HepG2 (cell line): ENCODE measurements around the gene POU2F1.

Experiments used
- BORCS8-MEF2B ChIP-seq: sonication (generic); formaldehyde crosslinking; IDR thresholded peaks from 2 replicates; pipeline ENCODE4 v1.8.0; 2022; ENCODE audit warnings: mild to moderate bottlenecking, missing genetic modification reagents
- HDAC6 ChIP-seq: fragments of 200-600 bp; sonication (generic); IDR thresholded peaks from 2 replicates; pipeline ENCODE4 v1.7.0; 2017; ENCODE audit warnings: mild to moderate bottlenecking, antibody characterized with exemption, low read length, low read depth
- MYC ChIP-seq: sonication (generic); formaldehyde crosslinking; IDR thresholded peaks from 2 replicates; pipeline ENCODE4 v1.9.0; 2021; ENCODE audit warnings: missing genetic modification reagents, borderline replicate concordance
- POLR2G ChIP-seq: fragments of 200-400 bp; formaldehyde crosslinking; IDR thresholded peaks from 2 replicates; pipeline ENCODE4 v1.6.1; 2018; ENCODE audit warnings: mild to moderate bottlenecking, low read depth, low read length, moderate library complexity
- RAD21 ChIP-seq: fragments of 450-650 bp; formaldehyde crosslinking; IDR thresholded peaks from 2 replicates; pipeline ENCODE4 v1.5.0; 2020; ENCODE audit warnings: mild to moderate bottlenecking
- ZBTB7A ChIP-seq: sonication (generic); formaldehyde crosslinking; IDR thresholded peaks from 2 replicates; pipeline ENCODE4 v1.8.0; 2022; ENCODE audit warnings: mild to moderate bottlenecking, missing genetic modification reagents
- ZNF121 ChIP-seq: sonication (generic); formaldehyde crosslinking; IDR thresholded peaks from 2 replicates; pipeline ENCODE4 v1.5.0; 2020; ENCODE audit warnings: mild to moderate bottlenecking, missing genetic modification reagents
- ZNF605 ChIP-seq: sonication (generic); formaldehyde crosslinking; IDR thresholded peaks from 2 replicates; pipeline ENCODE4 v1.8.0; 2022; ENCODE audit warnings: mild to moderate bottlenecking, missing genetic modification reagents
- TF ChIP-seq, protein P1 (sequence below): sonication (generic); formaldehyde crosslinking; IDR thresholded peaks from 2 replicates; pipeline ENCODE4 v1.5.1; 2020; ENCODE audit warnings: mild to moderate bottlenecking, missing genetic modification reagents, moderate library complexity

GRCh38 chr1:167465743-167466142 lies 245.1 kb downstream of the POU2F1 start:
- TF ChIP-seq RAD21 (CRISPR knock-in tag), result no peak
- TF ChIP-seq POLR2G, result no peak
- no peak for TF ChIP-seq BORCS8-MEF2B (CRISPR knock-in tag)
- TF ChIP-seq, protein P1, sequence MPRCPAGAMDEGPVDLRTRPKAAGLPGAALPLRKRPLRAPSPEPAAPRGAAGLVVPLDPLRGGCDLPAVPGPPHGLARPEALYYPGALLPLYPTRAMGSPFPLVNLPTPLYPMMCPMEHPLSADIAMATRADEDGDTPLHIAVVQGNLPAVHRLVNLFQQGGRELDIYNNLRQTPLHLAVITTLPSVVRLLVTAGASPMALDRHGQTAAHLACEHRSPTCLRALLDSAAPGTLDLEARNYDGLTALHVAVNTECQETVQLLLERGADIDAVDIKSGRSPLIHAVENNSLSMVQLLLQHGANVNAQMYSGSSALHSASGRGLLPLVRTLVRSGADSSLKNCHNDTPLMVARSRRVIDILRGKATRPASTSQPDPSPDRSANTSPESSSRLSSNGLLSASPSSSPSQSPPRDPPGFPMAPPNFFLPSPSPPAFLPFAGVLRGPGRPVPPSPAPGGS (CRISPR knock-in tag), result no peak
- TF ChIP-seq MYC, result no peak
- no peak for TF ChIP-seq ZNF121 (CRISPR knock-in tag)
- TF ChIP-seq HDAC6, result no peak
- TF ChIP-seq ZNF605 (CRISPR knock-in tag), result no peak
- TF ChIP-seq ZBTB7A (CRISPR knock-in tag), result no peak
